Esophagus (tissue), 2 donors: ENCODE measurements around the gene VPS13D. TPM values are rescaled to one million over a fixed set of nuclear protein-coding genes. Genes with fewer than 3 reads are reported as not detected.

Source experiments
- H3K27ac ChIP-seq, 2 donors: one replicate each; pipeline ENCODE4 v1.5.1; 2013; ENCODE audit warnings: low read depth in 2 of 2, mild to moderate bottlenecking in 2 of 2, inconsistent platforms in 1 of 2, low read length in 1 of 2, moderate library complexity in 1 of 2
- H3K27me3 ChIP-seq, 2 donors: one replicate each; pipeline ENCODE4 v1.6.1; 2013; ENCODE audit warnings: low read length in 2 of 2, control low read depth in 1 of 2, mild to moderate bottlenecking in 1 of 2; ENCODE audit not compliant: insufficient read depth in 2 of 2, control insufficient read depth in 1 of 2
- H3K36me3 ChIP-seq, 2 donors: one replicate each; pipeline ENCODE4 v1.6.1; 2013; ENCODE audit warnings: low read length in 1 of 2; ENCODE audit not compliant: control insufficient read depth in 2 of 2, insufficient read depth in 2 of 2
- H3K4me1 ChIP-seq, 2 donors: one replicate each; pipeline ENCODE4 v1.6.1; 2013; ENCODE audit warnings: low read length in 1 of 2; ENCODE audit not compliant: control insufficient read depth in 2 of 2, insufficient read depth in 2 of 2
- H3K4me3 ChIP-seq, 2 donors: one replicate each; pipeline ENCODE4 v1.5.1; 2013; ENCODE audit warnings: low read length in 2 of 2, mild to moderate bottlenecking in 2 of 2, low read depth in 1 of 2, moderate library complexity in 1 of 2
- H3K9me3 ChIP-seq, 2 donors: one replicate each; pipeline ENCODE4 v1.6.1; 2013; ENCODE audit warnings: mild to moderate bottlenecking in 2 of 2, low read depth in 1 of 2, low read length in 1 of 2, moderate library complexity in 1 of 2; ENCODE audit not compliant: control insufficient read depth in 2 of 2, insufficient read depth in 1 of 2
- WGBS, 2 donors: extraction: QIAGEN DNeasy Blood & Tissue Kit; methylation state at CpG; one replicate each; pipeline ENCODE4 v1.1.7; 2013; 5-methylcytosine and 5-hydroxymethylcytosine counted together
- polyA plus RNA-seq, 2 donors: library from polyadenylated mRNA; stranded (reverse); fragments of 200-250 nt; gene quantifications; one replicate each; pipeline ENCODE4 v1.2.3, GENCODE V29; 2013
- donor health status: healthy with polysubstance abuse.
- donor health status: Bipolar disorder and iron deficiency.

The VPS13D gene
- polyA plus RNA-seq, 2 donors: 26.3 to 36.9 TPM

DNA sequence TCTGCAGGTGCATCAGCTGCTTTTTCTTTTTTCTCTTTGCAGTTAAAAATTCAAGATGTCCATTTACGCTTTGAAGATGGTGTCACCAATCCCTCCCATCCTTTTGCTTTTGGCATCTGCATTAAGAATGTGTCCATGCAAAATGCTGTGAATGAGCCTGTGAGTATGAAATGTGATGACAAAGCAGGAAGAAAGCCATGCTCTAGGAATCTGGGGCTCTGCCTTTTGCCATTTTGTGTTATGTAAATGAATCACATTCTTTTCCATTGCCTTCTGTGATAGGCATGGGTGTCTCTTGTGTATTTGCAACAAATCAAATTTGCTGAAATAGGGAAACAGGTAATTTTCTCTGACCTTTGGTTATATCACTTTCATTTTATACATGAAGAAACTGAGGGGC, 19.4 kb downstream of the VPS13D start:
- Histone ChIP-seq H3K9me3 (no peaks in the 10 kb centered on the region), H3K36me3 (peaks cover 13 to 21% of the 10 kb centered on the region in 2 donors), H3K4me1 (peaks cover 0 to 5% of the 10 kb centered on the region in 2 donors), H3K27me3 (no peaks in the 10 kb centered on the region), H3K4me3 (no peak overlapping the region), H3K27ac (no peak overlapping the region)
- WGBS, 2 donors: 96% methylated on average over 1 of the region's 1 CpG

DNA sequence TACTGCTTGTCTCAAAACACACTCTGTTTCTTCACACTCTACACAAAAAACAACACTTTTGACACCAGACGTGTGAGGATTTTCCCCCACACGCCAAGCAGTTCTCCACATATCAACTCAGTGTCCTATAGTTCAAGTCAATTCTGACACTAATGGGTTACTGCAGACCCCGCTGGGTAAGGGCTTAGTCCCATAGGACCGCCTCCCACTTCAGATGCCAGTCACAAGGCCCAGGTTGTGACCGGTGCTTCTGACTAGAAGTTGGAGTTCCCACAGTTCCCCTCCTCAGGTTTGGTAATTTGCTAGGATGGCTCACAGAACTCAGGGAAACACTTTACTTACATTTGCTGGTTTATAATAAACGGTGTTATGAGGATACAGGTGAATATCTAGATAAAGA, 19.9 kb downstream of the VPS13D start:
- peaks cover 0 to 5% of the 10 kb centered on the region in 2 donors for H3K4me1 ChIP-seq
- H3K36me3 ChIP-seq: peaks cover 13 to 21% of the 10 kb centered on the region in 2 donors
- no peaks in the 10 kb centered on the region for H3K27me3 ChIP-seq
- no peak overlapping the region for H3K27ac ChIP-seq
- no peaks in the 10 kb centered on the region for H3K9me3 ChIP-seq
- H3K4me3 ChIP-seq: no peak overlapping the region
- 85 to 86% methylated on average over 6 of the region's 6 CpGs for WGBS, 2 donors

DNA sequence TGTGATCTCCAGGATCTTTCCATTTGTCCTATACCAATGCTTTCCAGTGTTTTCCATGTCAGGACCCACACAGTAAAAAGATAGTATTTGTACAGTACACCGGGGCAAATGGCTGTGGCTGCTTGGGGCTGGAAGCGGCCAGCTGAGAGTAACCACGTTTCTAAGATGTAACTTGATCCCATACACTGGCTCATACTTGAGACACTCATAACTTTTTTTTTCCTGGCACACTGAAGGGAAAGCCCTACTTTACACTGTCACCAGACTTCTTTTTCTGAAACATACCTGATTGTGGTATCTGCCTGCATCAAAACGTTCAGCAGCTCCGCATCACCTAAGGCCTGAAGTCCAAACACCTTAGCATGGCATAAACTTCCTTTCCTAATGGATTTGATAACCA, 21.6 kb downstream of the VPS13D start:
- 74 to 76% methylated on average over 5 of the region's 5 CpGs for WGBS, 2 donors
- no peaks in the 10 kb centered on the region for H3K27me3 ChIP-seq
- no peak overlapping the region for H3K27ac ChIP-seq
- no peaks in the 10 kb centered on the region for H3K4me1 ChIP-seq
- H3K36me3 ChIP-seq: peaks cover 13 to 25% of the 10 kb centered on the region in 2 donors
- H3K9me3 ChIP-seq: no peaks in the 10 kb centered on the region
- H3K4me3 ChIP-seq: no peak overlapping the region

DNA sequence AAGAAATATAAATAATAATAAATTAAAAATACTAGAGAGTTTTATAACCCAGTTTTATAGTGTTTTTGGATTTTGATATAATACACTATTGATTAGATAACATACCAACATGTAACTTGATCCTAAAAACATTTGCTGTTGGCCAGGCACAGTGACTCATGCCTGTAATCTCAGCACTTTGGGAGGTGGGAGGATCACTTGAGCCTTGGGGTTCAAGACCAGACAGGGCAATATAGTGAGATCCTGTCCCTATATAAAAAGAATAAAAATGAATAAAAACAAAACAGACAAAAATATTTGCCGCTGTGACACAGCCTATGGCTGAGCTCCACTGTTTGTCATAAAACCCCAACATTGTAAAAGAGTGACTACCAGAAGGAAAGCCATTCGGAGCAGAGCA, 26.1 kb downstream of the VPS13D start:
- Histone ChIP-seq H3K27me3 (no peaks in the 10 kb centered on the region), H3K27ac (no peak overlapping the region), H3K9me3 (no peaks in the 10 kb centered on the region), H3K36me3 (peaks cover 17 to 30% of the 10 kb centered on the region in 2 donors), H3K4me3 (no peak overlapping the region), H3K4me1 (no peaks in the 10 kb centered on the region)
- 96 to 98% methylated on average over 2 of the region's 2 CpGs for WGBS, 2 donors

DNA sequence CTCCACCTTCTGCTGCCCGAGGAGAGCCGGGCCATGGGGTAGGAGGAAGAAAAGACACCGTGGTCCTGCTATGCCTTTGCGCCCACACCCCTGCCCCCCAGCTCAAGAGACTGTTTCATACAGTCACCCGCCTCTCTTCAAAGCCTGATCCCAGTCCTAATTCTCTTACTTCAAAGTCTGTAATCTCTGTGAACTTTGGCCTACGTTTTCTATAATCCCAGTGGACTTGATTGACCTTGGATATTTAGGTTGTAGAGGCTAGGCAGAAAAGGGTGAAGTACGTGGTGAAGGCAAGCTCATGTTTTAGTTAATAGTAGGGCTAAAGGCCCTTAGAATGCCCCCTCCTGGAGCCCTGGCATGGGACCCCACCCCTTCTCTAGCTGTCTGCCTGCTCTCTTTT, 28.4 kb downstream of the VPS13D start:
- no peaks in the 10 kb centered on the region for H3K9me3 ChIP-seq
- 66 to 84% methylated on average over 7 of the region's 7 CpGs for WGBS, 2 donors
- no peaks in the 10 kb centered on the region for H3K4me1 ChIP-seq
- peaks cover 15 to 28% of the 10 kb centered on the region in 2 donors for H3K36me3 ChIP-seq
- H3K4me3 ChIP-seq: no peak overlapping the region
- H3K27ac ChIP-seq: no peak overlapping the region
- H3K27me3 ChIP-seq: no peaks in the 10 kb centered on the region

DNA sequence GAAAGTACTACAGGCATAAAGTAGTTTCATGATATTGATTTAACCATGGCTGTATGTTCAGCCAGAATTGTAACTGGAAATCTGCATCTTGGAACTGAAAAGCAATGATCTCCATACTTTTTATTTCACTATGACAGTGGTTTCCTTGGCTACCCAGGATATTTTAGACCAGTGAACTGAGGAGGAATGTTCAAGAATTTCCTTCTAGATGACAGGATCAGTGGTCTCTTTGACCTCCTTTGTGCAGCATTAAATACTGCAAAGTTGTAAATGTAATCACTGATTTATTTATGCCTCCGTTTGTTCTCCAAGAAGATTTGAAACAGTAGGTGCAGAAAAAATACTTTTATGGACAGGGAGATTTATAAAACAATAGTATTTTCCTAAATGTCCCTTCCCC, 39.5 kb downstream of the VPS13D start:
- 87 to 90% methylated on average over 1 of the region's 1 CpG for WGBS, 2 donors
- H3K27ac ChIP-seq: no peak overlapping the region
- no peak overlapping the region for H3K4me3 ChIP-seq
- H3K27me3 ChIP-seq: no peaks in the 10 kb centered on the region
- no peaks in the 10 kb centered on the region for H3K4me1 ChIP-seq
- peaks cover 5 to 16% of the 10 kb centered on the region in 2 donors for H3K36me3 ChIP-seq
- no peaks in the 10 kb centered on the region for H3K9me3 ChIP-seq

DNA sequence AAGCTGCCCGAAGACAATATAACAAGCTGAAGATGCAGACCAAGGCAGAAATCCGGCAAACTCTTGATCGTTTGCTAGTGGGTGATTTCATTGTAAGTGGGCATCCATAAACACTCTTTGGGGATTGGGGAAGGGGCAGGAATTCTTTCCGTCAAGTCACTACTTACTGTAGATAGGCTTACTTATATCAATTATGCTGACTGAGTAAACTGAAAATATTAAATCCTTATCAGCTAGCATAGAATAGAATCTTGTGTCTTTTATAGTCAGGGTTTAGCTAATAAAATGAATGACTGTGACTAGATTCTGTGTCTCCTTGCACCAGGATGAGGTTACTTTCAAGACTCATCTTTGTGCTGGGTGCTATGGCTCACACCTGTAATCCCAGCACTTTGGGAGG, 41.2 kb downstream of the VPS13D start:
- no peaks in the 10 kb centered on the region for H3K4me1 ChIP-seq
- no peak overlapping the region for H3K27ac ChIP-seq
- H3K27me3 ChIP-seq: no peaks in the 10 kb centered on the region
- WGBS, 2 donors: 96% methylated on average over 4 of the region's 4 CpGs
- H3K4me3 ChIP-seq: no peak overlapping the region
- no peaks in the 10 kb centered on the region for H3K9me3 ChIP-seq
- peaks cover 9 to 18% of the 10 kb centered on the region in 2 donors for H3K36me3 ChIP-seq

DNA sequence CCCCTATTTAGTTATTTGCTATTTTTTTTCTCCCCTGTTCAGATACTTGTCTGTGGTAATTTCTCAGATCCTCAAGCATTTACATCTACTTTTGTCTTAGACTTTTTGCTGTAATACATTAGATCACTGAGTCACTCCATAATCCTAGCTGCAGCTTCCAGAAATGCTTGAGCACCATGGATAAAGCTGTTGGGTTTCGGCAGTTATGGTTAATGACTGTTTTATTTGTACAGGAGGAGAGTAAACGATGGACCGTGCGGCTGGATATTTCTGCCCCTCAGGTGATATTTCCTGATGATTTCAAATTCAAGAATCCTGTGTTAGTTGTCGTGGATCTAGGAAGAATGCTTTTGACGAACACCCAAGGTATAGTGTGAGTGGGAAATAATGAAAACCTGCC, 42.9 kb downstream of the VPS13D start:
- no peak overlapping the region for H3K4me3 ChIP-seq
- WGBS, 2 donors: 76 to 84% methylated on average over 6 of the region's 6 CpGs
- H3K27me3 ChIP-seq: no peaks in the 10 kb centered on the region
- peaks cover 17 to 18% of the 10 kb centered on the region in 2 donors for H3K36me3 ChIP-seq
- H3K4me1 ChIP-seq: no peaks in the 10 kb centered on the region
- H3K27ac ChIP-seq: no peak overlapping the region
- no peaks in the 10 kb centered on the region for H3K9me3 ChIP-seq

DNA sequence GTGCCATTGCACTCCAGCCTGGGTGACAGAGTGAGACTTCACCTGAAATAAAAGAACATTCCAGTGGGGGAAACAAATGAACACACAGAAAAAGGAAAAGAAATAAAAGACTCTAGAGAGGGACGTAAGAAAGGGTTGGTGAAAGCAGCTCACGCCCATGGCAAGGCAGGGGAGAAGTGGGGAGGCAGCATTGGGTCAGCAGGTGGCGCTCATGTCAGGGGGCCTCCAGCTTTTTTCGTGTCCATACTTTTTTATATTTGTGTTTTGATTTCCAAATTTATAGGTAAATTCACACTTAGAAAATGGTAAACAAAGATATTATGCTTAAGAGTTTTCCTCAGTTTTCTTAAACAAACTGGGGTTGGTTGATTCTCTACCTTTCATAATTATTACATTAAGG, 45.5 kb downstream of the VPS13D start:
- no peaks in the 10 kb centered on the region for H3K27me3 ChIP-seq
- 63 to 64% methylated on average over 4 of the region's 4 CpGs for WGBS, 2 donors
- H3K9me3 ChIP-seq: no peaks in the 10 kb centered on the region
- peaks cover 18 to 19% of the 10 kb centered on the region in 2 donors for H3K36me3 ChIP-seq
- H3K4me1 ChIP-seq: no peaks in the 10 kb centered on the region
- no peak overlapping the region for H3K27ac ChIP-seq
- no peak overlapping the region for H3K4me3 ChIP-seq

DNA sequence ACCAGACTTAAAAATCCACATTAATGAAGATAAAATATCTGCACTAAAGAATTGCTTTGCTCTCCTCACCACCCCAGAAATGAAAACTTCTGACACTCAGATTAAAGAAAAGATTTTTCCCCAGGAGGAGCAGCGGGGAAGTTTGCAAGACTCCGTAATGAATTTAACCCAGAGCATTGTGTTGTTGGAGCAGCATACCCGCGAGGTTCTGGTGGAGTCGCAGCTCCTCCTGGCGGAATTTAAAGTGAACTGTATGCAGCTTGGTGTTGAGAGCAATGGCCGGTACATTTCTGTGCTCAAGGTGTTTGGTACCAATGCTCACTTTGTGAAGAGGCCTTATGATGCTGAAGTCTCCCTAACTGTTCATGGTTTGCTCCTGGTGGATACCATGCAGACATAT, 46.4 kb downstream of the VPS13D start:
- peaks cover 13 to 15% of the 10 kb centered on the region in 2 donors for H3K36me3 ChIP-seq
- WGBS, 2 donors: 64 to 72% methylated on average over 7 of the region's 7 CpGs

More for the DNA sequence above, 46.4 kb downstream of the VPS13D start:
- Histone ChIP-seq H3K9me3 (no peaks in the 10 kb centered on the region), H3K4me3 (no peak overlapping the region), H3K4me1 (no peaks in the 10 kb centered on the region), H3K27me3 (no peaks in the 10 kb centered on the region), H3K27ac (no peak overlapping the region)
